SK-N-MC (cell line): ENCODE results near the gene SPART.

Source experiments
- EZH2 ChIP-seq: fragments of 200-600 bp; sonication (generic); IDR thresholded peaks from one replicate; pipeline ENCODE4 v1.6.1; 2017; ENCODE audit warnings: antibody characterized with exemption
- POLR2AphosphoS5 ChIP-seq: IDR thresholded peaks from 2 replicates; pipeline ENCODE4 v1.6.1; 2012; ENCODE audit warnings: mild to moderate bottlenecking, low read depth, low read length, borderline replicate concordance

- TF ChIP-seq EZH2 = no peak
- TF ChIP-seq POLR2AphosphoS5 = no peak
Observed at GRCh38 chr13:36298535-36299068, 47.6 kb downstream of the SPART start.
